Measurements from ENCODE around the gene HNRNPK.
"Not testable (repeated sequence)": the region's sequence is repeated elsewhere in the genome, so short reads cannot be mapped to it uniquely, and the experiment has no call there.

Gene HNRNPK

DNA sequence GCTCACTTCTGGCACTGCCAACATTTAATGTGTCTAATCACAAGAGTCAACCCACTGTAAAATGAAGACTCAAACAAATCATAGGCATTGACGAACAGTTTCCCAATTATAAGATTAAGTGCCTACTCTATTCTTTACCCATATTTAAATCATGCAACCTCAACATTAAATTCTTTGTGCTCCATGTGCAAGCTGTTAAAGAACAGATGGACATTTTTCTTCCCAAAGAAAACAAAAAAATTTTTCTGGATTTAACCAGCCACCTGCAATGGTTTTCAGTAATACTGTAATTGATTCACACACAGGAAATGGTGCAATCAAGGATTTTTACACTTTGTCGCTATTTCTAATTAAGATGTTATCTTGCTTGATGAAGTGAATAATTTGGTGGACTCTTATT, 3.6 kb downstream of the HNRNPK start:
- no peak for DNase-seq

GRCh38 chr9:83975300-83975699, 4.7 kb downstream of the HNRNPK start:
- DNase-seq, result no peak

- DNase-seq, result no peak
Measured at GRCh38 chr9:83972286-83972685, 7.7 kb downstream of the HNRNPK start.

GRCh38 chr9:83971485-83971884, 8.5 kb downstream of the HNRNPK start:
- no peak for DNase-seq

DNA sequence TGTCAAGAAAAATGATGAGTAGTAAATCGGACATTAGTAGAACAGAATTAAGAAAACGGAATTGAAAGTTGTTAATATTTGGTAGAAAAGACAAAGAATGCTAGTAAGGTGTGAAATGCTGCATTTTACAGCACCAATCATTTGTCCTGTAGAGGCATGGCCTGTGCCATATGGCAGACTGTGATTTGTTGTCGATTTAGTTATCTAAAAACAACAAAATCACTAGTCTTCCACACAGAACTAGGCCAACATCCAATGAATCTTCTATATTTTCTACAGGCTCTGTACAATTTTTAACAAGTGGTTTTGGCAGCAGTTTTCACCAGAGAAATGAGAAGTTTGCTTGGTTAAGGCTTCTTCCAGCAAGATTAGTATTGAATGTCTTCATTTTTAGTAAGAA, 10.4 kb downstream of the HNRNPK start:
- DNase-seq, result no peak

GRCh38 chr9:83967073-83967472, 12.9 kb downstream of the HNRNPK start:
- DNase-seq, result no peak

GRCh38 chr9:83966209-83966582, 13.8 kb downstream of the HNRNPK start:
- DNase-seq, result no peak

DNA sequence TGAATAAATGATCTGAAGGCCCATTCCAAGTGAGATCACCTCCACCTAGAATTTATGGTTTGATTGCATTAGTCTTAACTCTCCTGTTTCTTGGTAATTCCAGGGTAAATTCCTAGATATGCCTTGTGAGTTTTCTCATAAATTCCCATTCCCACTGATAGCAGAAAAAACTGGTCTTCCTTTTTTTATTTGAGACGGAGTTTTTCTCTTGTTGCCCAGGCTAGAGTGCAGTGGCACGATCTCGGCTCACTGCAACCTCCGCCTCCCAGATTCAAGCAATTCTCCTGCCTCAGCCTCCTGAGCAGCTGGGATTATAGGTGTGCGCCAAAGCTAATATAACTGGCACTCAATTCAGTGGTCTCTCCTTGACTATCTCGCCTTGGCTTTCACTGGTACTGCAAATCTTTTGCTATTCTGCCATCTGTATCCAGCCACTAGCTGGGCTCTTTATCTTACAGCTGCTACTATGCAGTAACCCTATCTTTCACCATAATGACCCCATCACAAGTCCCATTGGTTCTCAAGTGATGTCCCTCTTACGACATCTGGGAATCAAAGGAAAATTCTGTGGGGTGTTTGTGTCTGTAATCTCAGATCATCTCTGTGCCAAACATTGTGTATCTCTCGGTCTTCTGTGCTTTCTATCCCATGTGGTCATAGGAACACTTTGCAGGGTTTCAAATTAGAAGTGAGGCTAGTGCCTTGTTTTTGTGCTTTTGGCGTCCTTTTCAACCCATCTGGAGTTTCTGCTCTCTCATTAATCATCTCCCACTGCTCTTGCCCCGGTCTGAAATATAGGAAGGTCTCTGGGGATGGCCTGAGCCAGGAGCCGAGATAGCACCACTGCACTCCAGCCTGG, 14.4 kb downstream of the HNRNPK start:
- no peak for DNase-seq

DNA sequence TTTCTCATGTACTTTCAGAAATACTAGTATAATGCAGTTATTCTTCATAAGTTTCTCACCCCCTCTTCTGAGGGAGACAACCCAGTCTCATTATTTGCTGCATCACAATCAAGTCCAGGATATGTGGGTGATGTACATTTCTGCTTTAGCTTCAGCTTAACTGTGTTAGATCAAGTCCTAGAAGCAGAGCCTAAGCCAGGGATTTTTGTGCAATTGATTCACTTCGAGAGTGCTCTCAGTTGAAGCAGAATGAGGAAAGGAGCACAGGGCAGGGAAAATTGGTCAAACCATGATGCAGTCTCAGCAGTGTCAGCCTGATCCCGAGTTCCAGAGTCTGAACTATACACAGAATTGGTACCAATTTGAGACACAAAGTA, 15.1 kb downstream of the HNRNPK start:
- DNase-seq, result no peak

GRCh38 chr9:83962165-83962564, 17.9 kb downstream of the HNRNPK start:
- no peak for DNase-seq

DNA sequence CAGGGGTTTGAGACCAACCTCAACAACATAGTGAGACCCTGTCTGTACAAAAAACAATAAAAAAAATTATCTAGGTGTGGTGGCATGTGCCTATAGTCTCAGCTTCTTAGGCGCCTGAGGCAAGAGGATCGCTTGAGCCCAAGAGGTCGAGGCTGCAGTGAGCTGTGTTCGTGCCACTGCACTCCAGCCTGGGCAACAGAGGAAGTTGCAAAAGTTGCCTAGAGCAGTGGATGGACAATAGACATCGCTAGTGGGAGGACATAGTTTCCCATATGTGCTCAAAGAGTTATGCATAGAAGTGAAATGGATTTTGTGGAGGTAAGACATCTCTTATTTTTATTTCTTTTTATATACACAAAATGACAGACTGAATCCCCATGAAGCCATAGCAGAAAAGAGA, 19.0 kb downstream of the HNRNPK start:
- DNase-seq, result no peak

GRCh38 chr9:83959061-83959460, 21.0 kb downstream of the HNRNPK start:
- DNase-seq, result no peak

DNA sequence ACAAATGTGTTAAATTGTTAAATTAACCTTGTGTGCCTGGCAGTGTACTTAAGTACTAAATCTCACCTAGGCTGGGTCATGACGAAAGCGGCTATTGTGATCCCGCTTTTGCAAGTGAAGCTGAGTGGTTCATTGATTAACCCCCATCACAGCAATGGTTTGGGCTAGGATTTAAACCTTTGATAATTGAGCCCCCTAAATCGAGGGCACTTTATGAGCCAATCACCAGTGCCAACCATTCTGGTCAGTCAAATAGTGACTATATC, 22.8 kb downstream of the HNRNPK start:
- no peak for DNase-seq

- DNase-seq, result peak; percentile 81
Measured at GRCh38 chr9:83956436-83957247, 23.4 kb downstream of the HNRNPK start.

DNA sequence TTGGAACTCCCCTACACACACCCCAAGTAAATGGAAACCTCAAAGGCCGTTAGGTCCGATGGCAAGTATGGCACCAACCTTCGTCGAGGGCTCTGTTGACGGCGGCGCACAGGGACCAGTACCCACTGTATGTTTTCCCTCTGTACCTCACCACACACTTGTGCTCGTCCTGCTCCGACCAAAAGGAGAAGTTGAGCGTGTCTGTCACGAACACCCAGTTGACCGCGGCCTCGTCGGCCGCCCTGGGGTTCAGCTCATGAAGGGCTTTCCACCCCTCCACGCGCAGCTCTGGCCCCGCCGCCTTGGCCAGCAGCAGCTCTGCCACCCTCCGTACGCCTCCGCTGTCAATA, 24.0 kb downstream of the HNRNPK start:
- peak; percentile 61 for DNase-seq

- DNase-seq, result not testable (repeated sequence)
Measured at GRCh38 chr9:83948096-83948495, 31.9 kb downstream of the HNRNPK start.

- DNase-seq, result no peak
Measured at GRCh38 chr9:83940590-83941303, 39.3 kb downstream of the HNRNPK start.

- DNase-seq, result no peak
Measured at GRCh38 chr9:83937861-83938455, 42.1 kb downstream of the HNRNPK start.

DNA sequence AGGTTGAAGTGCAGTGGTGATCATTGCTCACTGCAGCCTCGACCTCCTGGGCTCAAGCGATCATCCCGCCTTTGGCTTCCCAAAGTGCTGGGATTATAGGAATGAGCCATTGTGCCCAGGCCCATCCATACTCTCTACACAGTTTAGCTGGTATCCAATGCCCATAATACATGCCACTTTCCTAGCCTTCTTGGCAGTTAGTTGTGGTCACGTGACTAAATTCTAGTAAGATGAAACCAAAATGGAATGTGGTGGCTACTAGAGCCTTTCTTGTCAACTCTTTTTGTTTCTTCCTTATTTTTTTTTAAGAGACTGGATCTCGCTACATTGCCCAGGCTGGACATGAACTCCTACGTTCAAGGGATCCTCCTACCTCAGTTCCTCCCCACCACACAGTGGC, 43.5 kb downstream of the HNRNPK start:
- no peak for DNase-seq

GRCh38 chr9:83935276-83935935, 44.6 kb downstream of the HNRNPK start:
- no peak for DNase-seq

DNA sequence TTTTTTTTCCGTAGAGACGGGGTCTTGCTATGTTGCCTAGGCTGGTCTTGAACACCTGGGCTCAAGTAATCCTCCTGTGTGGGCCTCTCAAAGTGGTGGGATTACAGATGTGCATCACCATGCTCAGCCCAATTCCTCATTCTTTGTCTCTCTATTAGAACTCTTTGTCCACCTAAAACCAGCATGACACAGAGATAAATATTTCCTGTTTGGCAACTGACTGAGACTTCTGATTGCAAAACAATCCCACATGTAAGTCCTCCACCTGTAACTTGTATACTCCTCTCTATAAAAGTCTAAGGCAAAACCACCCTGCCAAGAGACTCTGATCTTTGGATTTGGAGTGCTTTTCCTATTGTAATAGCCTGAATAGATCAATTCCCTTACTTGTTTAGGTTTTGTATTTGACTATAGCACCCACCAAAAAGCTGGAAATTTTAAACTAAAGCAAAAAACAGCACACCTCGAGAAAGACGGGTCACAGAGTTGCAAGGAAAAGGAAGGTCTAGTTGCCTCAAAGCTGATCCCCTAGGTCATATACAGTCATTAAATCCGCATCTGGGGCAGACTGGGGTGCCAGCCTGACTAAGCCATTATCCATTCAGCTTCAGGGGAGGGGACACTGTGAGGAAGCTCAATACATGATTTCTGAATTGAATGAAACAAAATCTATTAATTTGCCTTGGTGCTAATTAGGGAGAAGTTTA, 45.3 kb downstream of the HNRNPK start:
- DNase-seq, result no peak

- DNase-seq, result no peak
Measured at GRCh38 chr9:83933790-83934189, 46.2 kb downstream of the HNRNPK start.
